Mucosa of descending colon (tissue), 3 donors: Measurements from ENCODE around the gene BIVM. TPM values are rescaled to one million over a fixed set of nuclear protein-coding genes. Genes with fewer than 3 reads are reported as not detected.

Experiments
- ATAC-seq: fragments of 200-7000 bp; cut with Tn5 transposase; one replicate; pipeline ENCODE4 v1.9.1; 2020; ENCODE audit warnings: mild to moderate bottlenecking, moderate library complexity
- DNase-seq, 3 donors: peaks; one replicate each; pipeline ENCODE4 v3.0.0-alpha.2; 2020
- H3K36me3 ChIP-seq: fragments of 200-600 bp; one replicate; pipeline ENCODE4 v1.8.0; 2021; ENCODE audit warnings: low read depth, mild to moderate bottlenecking
- H3K4me1 ChIP-seq: fragments of 200-600 bp; one replicate; pipeline ENCODE4 v1.8.0; 2021; ENCODE audit warnings: low read depth, mild to moderate bottlenecking
- H3K4me3 ChIP-seq: fragments of 200-600 bp; one replicate; pipeline ENCODE4 v1.8.0; 2021; ENCODE audit warnings: mild to moderate bottlenecking
- H3K9me3 ChIP-seq: fragments of 200-600 bp; one replicate; pipeline ENCODE4 v1.8.0; 2021; ENCODE audit warnings: mild to moderate bottlenecking
- CTCF ChIP-seq: fragments of 200-600 bp; IDR thresholded peaks from one replicate; pipeline ENCODE4 v1.8.0; 2022; ENCODE audit warnings: antibody characterized with exemption, mild to moderate bottlenecking
- intact Hi-C, 2 donors: fragments of 100-400 bp; cut with DNase I in 1 of 2; cut with micrococcal nuclease in 1 of 2; formaldehyde crosslinking; loops; one replicate each; pipeline versions ENCODE4 v1.11.0 to v1.11.1; 2022; cut with DNase I, micrococcal nuclease
- total RNA-seq, 3 donors: library from RNA; stranded (reverse); fragmentation: NEBNext Ultra II Directional in 2 of 3; extraction: Animal tissue kit (Norgen Biotek cat#: 25700) in 2 of 3; gene quantifications; one replicate each; pipeline versions ENCODE4 v1.2.1 to v1.2.4, GENCODE V29; 2021 to 2023
- donor health status: DM: no; HTN: no; CAD: no; lungs with moderate emphysema.
- donor health status: DM: no; HTN: no; CAD: no.
- donor health status: DM: no; HTN: yes; CAD: no.

The BIVM gene
- total RNA-seq, 3 donors from 2014 or later = 15.5 to 21.2 (median 17.1) TPM

GRCh38 chr13:102836471-102836870 lies 37.6 kb downstream of the BIVM start:
- no peak for TF ChIP-seq CTCF
- H3K4me1 ChIP-seq = peaks cover 5% of the 10 kb centered on the region
- H3K36me3 ChIP-seq = no peaks in the 10 kb centered on the region
- no peak for ATAC-seq
- intact Hi-C loops = no loop called here
- no peak for DNase-seq
- no peaks in the 10 kb centered on the region for H3K9me3 ChIP-seq
- H3K4me3 ChIP-seq = no peak overlapping the region

GRCh38 chr13:102838273-102838672 lies 39.4 kb downstream of the BIVM start:
- Histone ChIP-seq H3K4me3 (no peak overlapping the region), H3K4me1 (peaks cover 5% of the 10 kb centered on the region), H3K36me3 (no peaks in the 10 kb centered on the region), H3K9me3 (no peaks in the 10 kb centered on the region)
- ATAC-seq (peak; percentile 34), DNase-seq (no peak)
- intact Hi-C loops = no loop called here
- TF ChIP-seq CTCF = no peak

- ATAC-seq (peak; percentile 42), DNase-seq (no peak)
- intact Hi-C loops = no loop called here
- Histone ChIP-seq H3K4me3 (no peak overlapping the region), H3K4me1 (peaks cover 5% of the 10 kb centered on the region), H3K9me3 (no peaks in the 10 kb centered on the region), H3K36me3 (no peaks in the 10 kb centered on the region)
- no peak for TF ChIP-seq CTCF
Observed at GRCh38 chr13:102838982-102839381, 40.1 kb downstream of the BIVM start.

GRCh38 chr13:102839462-102839861 lies 40.5 kb downstream of the BIVM start:
- intact Hi-C loops = no loop called here
- ATAC-seq (no peak), DNase-seq (no peak)
- H3K9me3 ChIP-seq = no peaks in the 10 kb centered on the region
- H3K4me3 ChIP-seq = no peak overlapping the region
- H3K36me3 ChIP-seq = no peaks in the 10 kb centered on the region
- peaks cover 5% of the 10 kb centered on the region for H3K4me1 ChIP-seq
- no peak for TF ChIP-seq CTCF

GRCh38 chr13:102845289-102845629 lies 46.3 kb downstream of the BIVM start:
- peak; percentile 10 for ATAC-seq
- Histone ChIP-seq H3K36me3 (no peaks in the 10 kb centered on the region), H3K4me3 (peak overlapping the region; percentile 74), H3K4me1 (peaks cover 14% of the 10 kb centered on the region), H3K9me3 (no peaks in the 10 kb centered on the region)
- no peak for TF ChIP-seq CTCF
- intact Hi-C loops = loop anchor here in 1 of 2 donors (5.0 kb wide), 1 partner anchor 248 kb away; the partner anchor contains the start of gene TPP2
- DNase-seq = no peak
